HepG2 (cell line): ENCODE measurements around the gene SLC34A3. TPM values are rescaled to one million over a fixed set of nuclear protein-coding genes. Genes with fewer than 3 reads are reported as not detected.

Experiments
- BCL6 ChIP-seq: IDR thresholded peaks from 2 replicates; pipeline ENCODE4 v1.6.1; 2016; ENCODE audit warnings: missing genetic modification reagents, missing compliant biosample characterization
- CHD2 ChIP-seq: IDR thresholded peaks from 2 replicates; pipeline ENCODE4 v1.6.1; 2011; ENCODE audit warnings: low read depth, low read length, improper control_type of control experiment
- FOSL2 ChIP-seq: sonication (generic); formaldehyde crosslinking; IDR thresholded peaks from 2 replicates; pipeline ENCODE4 v1.4.0; 2020; ENCODE audit warnings: missing genetic modification reagents
- HMG20A ChIP-seq: IDR thresholded peaks from 2 replicates; pipeline ENCODE4 v1.6.1; 2016; ENCODE audit warnings: borderline replicate concordance
- MAZ ChIP-seq, 2 experiments: sonication (generic) in 1 of 2; formaldehyde crosslinking in 1 of 2; IDR thresholded peaks; 2 replicates each; pipeline versions ENCODE4 v1.5.0 to v1.6.1; 2012 to 2020; ENCODE audit warnings: low read depth in 2 of 2, mild to moderate bottlenecking in 2 of 2, borderline replicate concordance in 1 of 2, improper control_type of control experiment in 1 of 2, low read length in 1 of 2, missing genetic modification reagents in 1 of 2, moderate library complexity in 1 of 2
- MIER2 ChIP-seq: IDR thresholded peaks from 2 replicates; pipeline ENCODE4 v1.6.1; 2016; ENCODE audit warnings: missing biosample characterization, missing genetic modification reagents
- PAWR ChIP-seq: sonication (generic); formaldehyde crosslinking; IDR thresholded peaks from 2 replicates; pipeline ENCODE4 v1.4.0; 2020; ENCODE audit warnings: missing genetic modification reagents, mild to moderate bottlenecking, borderline replicate concordance
- SMC3 ChIP-seq: IDR thresholded peaks from 2 replicates; pipeline ENCODE4 v1.6.1; 2011; ENCODE audit warnings: low read length, improper control_type of control experiment
- SSRP1 ChIP-seq: IDR thresholded peaks from 2 replicates; pipeline ENCODE4 v1.6.1; 2016; ENCODE audit warnings: control low read depth
- ZMAT5 ChIP-seq: sonication (generic); formaldehyde crosslinking; IDR thresholded peaks from 2 replicates; pipeline ENCODE4 v1.5.0; 2020; ENCODE audit warnings: mild to moderate bottlenecking, low read depth, missing genetic modification reagents, borderline replicate concordance
- ZNF281 ChIP-seq: sonication (generic); formaldehyde crosslinking; IDR thresholded peaks from 2 replicates; pipeline ENCODE4 v1.4.0; 2020; ENCODE audit warnings: missing genetic modification reagents, borderline replicate concordance
- ZNF589 ChIP-seq: sonication (generic); formaldehyde crosslinking; conservative IDR thresholded peaks from 2 replicates; pipeline ENCODE4 v1.8.0; 2022; ENCODE audit warnings: mild to moderate bottlenecking, moderate library complexity, missing genetic modification reagents
- ZNF605 ChIP-seq: sonication (generic); formaldehyde crosslinking; IDR thresholded peaks from 2 replicates; pipeline ENCODE4 v1.8.0; 2022; ENCODE audit warnings: mild to moderate bottlenecking, missing genetic modification reagents
- ZUFSP ChIP-seq: sonication (generic); formaldehyde crosslinking; IDR thresholded peaks from 2 replicates; pipeline ENCODE4 v1.9.0; 2021; ENCODE audit warnings: missing genetic modification reagents, mild to moderate bottlenecking, borderline replicate concordance
- polyA plus RNA-seq, 8 experiments: library from polyadenylated mRNA; depleted of rRNA in 3 of 8; stranded (reverse) in 7 of 8; unstranded in 1 of 8; fragments of >200 nt; fragmentation: Illumina TruSeq in 4 of 8; extraction: Trizol in 4 of 8; gene quantifications; 2 replicates each; pipeline versions ENCODE4 v1.2.1 to v1.2.3, GENCODE V29; 2011 to 2016; ENCODE audit warnings: low read depth in 4 of 8, missing spikeins in 1 of 8, mixed read lengths in 1 of 8; ENCODE audit not compliant: insufficient read depth in 1 of 8
- total RNA-seq, 5 experiments: library from RNA; depleted of rRNA; stranded (reverse); fragments of >200 nt; fragmentation: Illumina TruSeq; extraction: Trizol; gene quantifications; 2 replicates each; pipeline ENCODE4 v1.2.3, GENCODE V29; 2016; ENCODE audit warnings: low read depth in 1 of 5

SLC34A3 gene
- total and polyA plus RNA-seq, 2 of the 13 experiments (the other 11 are each of a cell fraction or from before 2014, with no cell fraction given): 0.07 to 1.0 TPM

GRCh38 chr9:137221506-137222111, 9.1 kb upstream of the SLC34A3 start (continued):
- no peak for TF ChIP-seq BCL6 (CRISPR knock-in tag)
- no peak for TF ChIP-seq CHD2
- no peak for TF ChIP-seq SSRP1 (CRISPR knock-in tag)
- no peak for TF ChIP-seq ZNF605 (CRISPR knock-in tag)
- TF ChIP-seq HMG20A (CRISPR knock-in tag): no peak
- no peak for TF ChIP-seq ZUFSP (CRISPR knock-in tag)
- no peak for TF ChIP-seq ZMAT5 (CRISPR knock-in tag)
- TF ChIP-seq SMC3: no peak
- TF ChIP-seq PAWR (CRISPR knock-in tag): no peak
- TF ChIP-seq ZNF281 (CRISPR knock-in tag): peak; percentile 76; the same call in 1 of the 2 replicates
- TF ChIP-seq MAZ (IDR thresholded peaks at IDR 0.05; ENCODE audit: borderline replicate concordance, low read depth, low read length): no peak
- TF ChIP-seq MAZ (CRISPR knock-in tag; IDR thresholded peaks at IDR 0.05; ENCODE audit: low read depth): no peak
- TF ChIP-seq ZNF589 (CRISPR knock-in tag): no peak
- TF ChIP-seq FOSL2 (CRISPR knock-in tag): no peak
- no peak for TF ChIP-seq MIER2
